ENCODE measurements around the gene FIGNL2. TPM values are rescaled to one million over a fixed set of nuclear protein-coding genes. Genes with fewer than 3 reads are reported as not detected.

FIGNL2 gene
- total RNA-seq, 1 experiment from 2014 or later: not detected

- BruUV-seq (replicated peaks): no TSS peak
- POLR2A ChIA-PET: no interaction called here
- CTCF ChIA-PET: interaction anchor here (0.7 to 1.4 kb wide), 2 partner anchors 234 to 253 kb away, joined by 3 to 4 read pairs; no protein-coding TSS in a partner anchor
- no peaks in the 10 kb centered on the region for H3K4me1 Mint-ChIP-seq (ENCODE audit: insufficient read depth, unreplicated experiment)
- no peaks in the 10 kb centered on the region for H3K36me3 Mint-ChIP-seq (ENCODE audit: insufficient read depth, unreplicated experiment)
- H3K4me3 Mint-ChIP-seq (ENCODE audit: unreplicated experiment): no peak overlapping the region
- intact Hi-C loops (cut with micrococcal nuclease): no loop called here
- no peaks in the 10 kb centered on the region for H3K9me3 Mint-ChIP-seq (ENCODE audit: unreplicated experiment)
- no peak overlapping the region for H3K27ac Mint-ChIP-seq (ENCODE audit: low read depth, unreplicated experiment)
- no peak for DNase-seq (ENCODE audit: unreplicated experiment)
- peaks cover 11% of the 10 kb centered on the region for H3K27me3 Mint-ChIP-seq (ENCODE audit: insufficient read depth, unreplicated experiment)
- TF ChIP-seq CTCF (IDR thresholded peaks at IDR 0.05; ENCODE audit: unreplicated experiment): no peak
Measured at GRCh38 chr12:51784688-51785087, 63.8 kb downstream of the FIGNL2 start.

- TF ChIP-seq CTCF (IDR thresholded peaks at IDR 0.05; ENCODE audit: unreplicated experiment): no peak
- Mint-ChIP-seq H3K27me3 (ENCODE audit: insufficient read depth, unreplicated experiment) (peaks cover 11% of the 10 kb centered on the region), H3K4me3 (ENCODE audit: unreplicated experiment) (no peak overlapping the region), H3K4me1 (ENCODE audit: insufficient read depth, unreplicated experiment) (no peaks in the 10 kb centered on the region), H3K27ac (ENCODE audit: low read depth, unreplicated experiment) (no peak overlapping the region), H3K36me3 (ENCODE audit: insufficient read depth, unreplicated experiment) (no peaks in the 10 kb centered on the region), H3K9me3 (ENCODE audit: unreplicated experiment) (no peaks in the 10 kb centered on the region)
- CTCF ChIA-PET: no interaction called here
- POLR2A ChIA-PET: no interaction called here
- intact Hi-C loops (cut with micrococcal nuclease): no loop called here
- DNase-seq (ENCODE audit: unreplicated experiment): no peak
- BruUV-seq (replicated peaks): no TSS peak
Measured at GRCh38 chr12:51779876-51780275, 68.6 kb downstream of the FIGNL2 start.

GRCh38 chr12:51777973-51778372, 70.5 kb downstream of the FIGNL2 start:
- no TSS peak for BruUV-seq (replicated peaks)
- Mint-ChIP-seq H3K27ac (ENCODE audit: low read depth, unreplicated experiment) (no peak overlapping the region), H3K4me3 (ENCODE audit: unreplicated experiment) (no peak overlapping the region), H3K36me3 (ENCODE audit: insufficient read depth, unreplicated experiment) (no peaks in the 10 kb centered on the region), H3K9me3 (ENCODE audit: unreplicated experiment) (peaks cover 7% of the 10 kb centered on the region), H3K27me3 (ENCODE audit: insufficient read depth, unreplicated experiment) (peaks cover 11% of the 10 kb centered on the region), H3K4me1 (ENCODE audit: insufficient read depth, unreplicated experiment) (peaks cover 9% of the 10 kb centered on the region)
- TF ChIP-seq CTCF (IDR thresholded peaks at IDR 0.05; ENCODE audit: unreplicated experiment): no peak
- intact Hi-C loops (cut with micrococcal nuclease): no loop called here
- DNase-seq (ENCODE audit: unreplicated experiment): no peak
- CTCF ChIA-PET: interaction anchor here (0.7 kb wide), 1 partner anchor 1029 kb away, joined by 3 read pairs; no protein-coding TSS in a partner anchor
- POLR2A ChIA-PET: no interaction called here

GRCh38 chr12:51777457-51777856, 71.1 kb downstream of the FIGNL2 start:
- Mint-ChIP-seq H3K4me3 (ENCODE audit: unreplicated experiment) (no peak overlapping the region), H3K4me1 (ENCODE audit: insufficient read depth, unreplicated experiment) (peaks cover 10% of the 10 kb centered on the region), H3K27me3 (ENCODE audit: insufficient read depth, unreplicated experiment) (peaks cover 6% of the 10 kb centered on the region), H3K9me3 (ENCODE audit: unreplicated experiment) (peaks cover 7% of the 10 kb centered on the region), H3K27ac (ENCODE audit: low read depth, unreplicated experiment) (no peak overlapping the region), H3K36me3 (ENCODE audit: insufficient read depth, unreplicated experiment) (no peaks in the 10 kb centered on the region)
- ChIA-PET CTCF (interaction anchor here (0.6 kb wide), 1 partner anchor 96 kb away, joined by 3 read pairs; no protein-coding TSS in a partner anchor), POLR2A (no interaction called here)
- no TSS peak for BruUV-seq (replicated peaks)
- intact Hi-C loops (cut with micrococcal nuclease): no loop called here
- TF ChIP-seq CTCF (IDR thresholded peaks at IDR 0.05; ENCODE audit: unreplicated experiment): no peak
- DNase-seq (ENCODE audit: unreplicated experiment): no peak

Data from MCF 10A (cell line).